ENCODE data around the gene CLHC1.

The CLHC1 gene

GRCh38 chr2:55180374-55180773 is 51.7 kb downstream of the CLHC1 start:
- Histone ChIP-seq H3K27ac (no peak overlapping the region), H3K27me3 (no peaks in the 10 kb centered on the region), H3K9me3 (no peaks in the 10 kb centered on the region), H3K36me3 (no peaks in the 10 kb centered on the region), H3K4me1 (ENCODE audit: control insufficient read depth in 1 of 2, insufficient read depth in 1 of 2, low read depth in 1 of 2, low read length in 1 of 2) (peaks cover 0 to 5% of the 10 kb centered on the region in 2 experiments), H3K4me3 (ENCODE audit: low read depth in 1 of 2, low read length in 1 of 2) (no peak overlapping the region)
- no peak for TF ChIP-seq CTCF (IDR thresholded peaks at IDR 0.05)

DNA sequence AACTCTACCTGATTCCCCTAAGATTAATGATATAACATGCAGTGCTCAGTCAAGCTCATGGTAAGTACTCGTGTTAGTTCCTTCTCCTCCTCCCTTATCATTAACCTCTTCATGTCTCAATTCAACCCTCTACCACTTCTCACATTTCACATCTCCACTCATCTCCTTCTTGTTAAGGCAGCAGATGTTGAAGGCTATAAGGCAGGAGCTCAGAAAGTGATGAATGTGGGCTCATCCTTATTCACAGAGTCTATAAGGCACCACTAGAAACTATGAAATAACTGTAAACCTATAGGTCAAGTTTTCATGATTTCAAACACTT is 56.0 kb downstream of the CLHC1 start:
- H3K36me3 ChIP-seq, result no peaks in the 10 kb centered on the region
- no peaks in the 10 kb centered on the region for H3K9me3 ChIP-seq
- no peak overlapping the region for H3K4me3 ChIP-seq (ENCODE audit: low read depth in 1 of 2, low read length in 1 of 2)
- no peak for TF ChIP-seq CTCF (IDR thresholded peaks at IDR 0.05)
- no peak overlapping the region for H3K27ac ChIP-seq
- H3K4me1 ChIP-seq (ENCODE audit: control insufficient read depth in 1 of 2, insufficient read depth in 1 of 2, low read depth in 1 of 2, low read length in 1 of 2), result peaks cover 2 to 7% of the 10 kb centered on the region in 2 experiments
- no peaks in the 10 kb centered on the region for H3K27me3 ChIP-seq

DNA sequence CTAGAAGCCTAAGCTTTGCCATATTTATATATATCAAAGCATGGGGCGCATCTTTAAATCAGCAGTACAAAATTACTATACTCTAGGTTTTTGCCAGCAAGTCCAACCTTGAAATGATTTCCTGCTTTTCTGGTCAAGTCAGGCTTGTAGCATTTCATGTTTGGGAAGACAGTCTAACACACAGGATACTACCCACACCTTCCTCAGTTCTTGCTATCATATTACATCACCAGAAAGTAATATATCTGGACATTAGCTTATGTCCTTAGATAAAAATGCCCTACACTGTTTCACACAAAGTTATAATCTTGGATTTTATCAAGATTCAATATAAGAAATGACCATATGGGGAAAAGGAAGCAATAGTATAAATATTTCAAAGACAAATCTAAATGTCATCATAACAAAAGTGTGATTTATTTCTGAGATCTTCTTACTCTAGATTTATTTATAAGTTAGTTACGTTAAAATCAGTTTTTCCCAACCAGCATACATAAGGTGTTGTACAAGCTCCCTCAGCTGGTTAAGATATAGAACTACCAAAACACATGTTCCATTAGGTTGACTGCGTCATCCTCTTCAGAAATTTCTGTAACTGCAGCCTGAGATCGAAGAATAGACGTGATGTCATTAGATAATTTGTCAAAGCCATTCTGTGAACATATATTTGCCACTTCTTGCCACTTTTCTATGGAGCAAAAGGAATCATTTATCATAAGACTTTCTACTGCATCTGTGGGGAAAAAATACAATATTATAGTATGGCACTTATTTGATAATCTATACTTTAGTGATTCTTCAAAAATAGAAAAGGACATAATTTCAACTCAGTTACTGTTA is 56.6 kb downstream of the CLHC1 start:
- Histone ChIP-seq H3K27me3 (no peaks in the 10 kb centered on the region), H3K4me3 (ENCODE audit: low read depth in 1 of 2, low read length in 1 of 2) (no peak overlapping the region), H3K4me1 (ENCODE audit: control insufficient read depth in 1 of 2, insufficient read depth in 1 of 2, low read depth in 1 of 2, low read length in 1 of 2) (peaks cover 7 to 11% of the 10 kb centered on the region in 2 experiments), H3K36me3 (no peaks in the 10 kb centered on the region), H3K9me3 (no peaks in the 10 kb centered on the region), H3K27ac (no peak overlapping the region)
- peak; percentile 43 for TF ChIP-seq CTCF (IDR thresholded peaks at IDR 0.05)

- no peak overlapping the region for H3K4me3 ChIP-seq (ENCODE audit: low read depth in 1 of 2, low read length in 1 of 2)
- H3K9me3 ChIP-seq, result no peaks in the 10 kb centered on the region
- H3K27ac ChIP-seq, result no peak overlapping the region
- TF ChIP-seq CTCF (IDR thresholded peaks at IDR 0.05), result no peak
- no peaks in the 10 kb centered on the region for H3K36me3 ChIP-seq
- H3K27me3 ChIP-seq, result no peaks in the 10 kb centered on the region
- peaks cover 7 to 16% of the 10 kb centered on the region in 2 experiments for H3K4me1 ChIP-seq (ENCODE audit: control insufficient read depth in 1 of 2, insufficient read depth in 1 of 2, low read depth in 1 of 2, low read length in 1 of 2)
These were observed 58.5 kb downstream of the CLHC1 start for GRCh38 chr2:55173438-55174054.

DNA sequence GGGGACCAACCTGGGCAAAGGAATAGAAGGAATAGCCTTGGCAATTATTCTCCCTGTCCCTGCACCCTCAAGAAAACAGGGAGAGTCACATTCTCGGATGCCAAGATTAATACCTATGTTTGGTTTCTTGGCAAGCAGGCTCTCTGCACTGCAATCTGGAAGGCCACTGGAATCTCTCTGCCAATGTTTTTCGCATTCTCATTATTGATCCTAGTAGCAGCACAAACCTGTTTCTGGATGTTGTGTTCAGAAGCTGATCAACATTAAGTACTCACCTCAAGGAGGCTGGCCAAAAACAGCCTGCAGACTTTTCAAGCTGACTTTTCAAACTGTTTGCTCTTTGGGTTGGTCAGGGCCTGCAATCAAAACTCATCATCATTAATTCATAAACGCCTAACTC is 62.2 kb downstream of the CLHC1 start:
- TF ChIP-seq CTCF (IDR thresholded peaks at IDR 0.05), result no peak

More for the DNA sequence above, 62.2 kb downstream of the CLHC1 start:
- H3K36me3 ChIP-seq, result no peaks in the 10 kb centered on the region
- no peaks in the 10 kb centered on the region for H3K27me3 ChIP-seq
- H3K9me3 ChIP-seq, result no peaks in the 10 kb centered on the region
- no peak overlapping the region for H3K4me3 ChIP-seq (ENCODE audit: low read depth in 1 of 2, low read length in 1 of 2)
- H3K4me1 ChIP-seq (ENCODE audit: control insufficient read depth in 1 of 2, insufficient read depth in 1 of 2, low read depth in 1 of 2, low read length in 1 of 2), result peaks cover 12 to 16% of the 10 kb centered on the region in 2 experiments
- no peak overlapping the region for H3K27ac ChIP-seq

Measured in neutrophil (primary cell).